Nephron progenitor cell (in vitro differentiated cells): Measurements from ENCODE around the gene PRICKLE1.
A peak's percentile ranks its signal among the peaks of the same experiment; 100 is the strongest.

Experiments
- DNase-seq: peaks from one replicate; pipeline ENCODE4 v3.0.0; 2021
- H3K27ac Mint-ChIP-seq: 2 replicates; pipeline ENCODE4 v1.8.0; 2021; ENCODE audit warnings: mild to moderate bottlenecking, moderate library complexity, mixed read lengths
- H3K27me3 Mint-ChIP-seq: 2 replicates; pipeline ENCODE4 v1.8.0; 2021; ENCODE audit warnings: mild to moderate bottlenecking, low read depth, mixed read lengths; ENCODE audit not compliant: poor library complexity
- H3K36me3 Mint-ChIP-seq: 2 replicates; pipeline ENCODE4 v1.8.0; 2021; ENCODE audit warnings: low read depth, mixed read lengths
- H3K4me1 Mint-ChIP-seq: 2 replicates; pipeline ENCODE4 v1.8.0; 2021; ENCODE audit warnings: mixed read lengths
- H3K4me3 Mint-ChIP-seq: 2 replicates; pipeline ENCODE4 v1.8.0; 2021; ENCODE audit warnings: mild to moderate bottlenecking, moderate library complexity, mixed read lengths
- H3K9me3 Mint-ChIP-seq: 2 replicates; pipeline ENCODE4 v1.8.0; 2021; ENCODE audit warnings: mild to moderate bottlenecking, moderate library complexity, mixed read lengths
- CTCF ChIP-seq: fragments of 200-600 bp; sonication (generic); IDR thresholded peaks from 2 replicates; pipeline ENCODE4 v1.5.0; 2021; ENCODE audit warnings: antibody characterized with exemption

The PRICKLE1 gene

DNA sequence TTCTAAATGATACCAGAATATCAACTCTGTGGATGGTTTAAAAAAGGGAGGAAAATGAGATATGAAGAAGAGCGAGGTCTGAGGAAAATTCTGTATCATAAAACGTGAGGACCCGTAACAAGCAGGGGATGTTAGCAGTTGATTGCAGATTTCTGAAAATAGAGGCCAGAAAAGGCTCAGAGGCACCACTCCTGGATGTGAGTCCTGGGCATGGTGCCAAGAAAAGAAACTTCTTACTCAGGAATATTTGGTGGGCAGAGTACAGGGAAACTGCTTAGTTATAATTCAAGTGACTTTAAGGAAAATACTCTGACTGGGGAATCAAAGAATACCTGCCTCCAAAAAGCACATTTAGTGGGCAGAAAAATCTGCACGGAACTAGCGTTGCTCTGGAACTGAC lies 85.5 kb downstream of the PRICKLE1 start:
- Mint-ChIP-seq H3K27ac (peak overlapping the region; percentile 94), H3K27me3 (no peaks in the 10 kb centered on the region)

GRCh38 chr12:42502682-42503081 lies 86.9 kb downstream of the PRICKLE1 start:
- TF ChIP-seq CTCF = no peak
- Mint-ChIP-seq H3K4me3 (no peak overlapping the region), H3K36me3 (peaks cover 16% of the 10 kb centered on the region), H3K27me3 (no peaks in the 10 kb centered on the region), H3K4me1 (peaks cover 34% of the 10 kb centered on the region), H3K27ac (no peak overlapping the region), H3K9me3 (no peaks in the 10 kb centered on the region)
- DNase-seq = no peak

More for the DNA sequence above, 85.5 kb downstream of the PRICKLE1 start:
- peaks cover 34% of the 10 kb centered on the region for H3K4me1 Mint-ChIP-seq
- no peaks in the 10 kb centered on the region for H3K9me3 Mint-ChIP-seq
- no peak overlapping the region for H3K4me3 Mint-ChIP-seq
- no peak for DNase-seq
- TF ChIP-seq CTCF = no peak
- H3K36me3 Mint-ChIP-seq = peaks cover 4% of the 10 kb centered on the region

DNA sequence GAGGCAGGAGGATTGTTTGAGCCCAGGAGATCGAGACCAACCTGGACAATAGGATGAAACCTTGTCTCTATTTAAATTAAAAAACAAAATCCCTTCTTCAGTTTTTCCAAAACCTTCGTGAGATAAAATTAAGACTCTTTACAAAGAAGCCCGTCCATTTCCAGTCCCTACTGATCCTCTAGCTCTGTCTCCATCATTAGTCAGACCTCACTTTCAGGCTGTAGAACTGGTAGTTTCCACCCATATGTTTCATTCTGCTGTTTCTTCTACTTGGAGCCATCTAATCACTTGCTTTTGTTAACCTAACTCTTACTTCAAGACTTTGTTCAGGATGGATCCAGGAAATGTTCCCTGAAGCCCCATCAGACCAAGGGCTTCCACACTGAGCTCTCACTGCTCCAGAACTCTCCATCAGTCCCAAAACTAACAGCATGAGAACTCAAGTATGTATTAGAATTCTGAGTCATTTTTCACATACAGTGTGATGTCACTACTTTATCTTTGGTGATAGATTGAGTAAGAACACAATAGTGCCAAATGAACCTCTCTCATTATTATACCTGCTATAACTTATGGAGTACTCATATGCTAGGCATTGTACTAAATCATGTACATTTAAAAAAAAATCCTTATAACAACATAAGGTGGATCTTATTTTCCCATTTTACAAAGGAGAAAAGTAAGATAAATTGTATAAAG lies 90.8 kb downstream of the PRICKLE1 start:
- DNase-seq = no peak
- Mint-ChIP-seq H3K9me3 (no peaks in the 10 kb centered on the region), H3K27ac (no peak overlapping the region), H3K4me3 (no peak overlapping the region), H3K36me3 (peaks cover 42% of the 10 kb centered on the region), H3K27me3 (no peaks in the 10 kb centered on the region), H3K4me1 (peaks cover 11% of the 10 kb centered on the region)
- TF ChIP-seq CTCF = no peak

- H3K27me3 Mint-ChIP-seq = no peaks in the 10 kb centered on the region
- H3K9me3 Mint-ChIP-seq = no peaks in the 10 kb centered on the region
- no peaks in the 10 kb centered on the region for H3K4me1 Mint-ChIP-seq
- no peak for DNase-seq
- no peak overlapping the region for H3K4me3 Mint-ChIP-seq
- peaks cover 47% of the 10 kb centered on the region for H3K36me3 Mint-ChIP-seq
- H3K27ac Mint-ChIP-seq = peak overlapping the region; percentile 71
- no peak for TF ChIP-seq CTCF
Observed at GRCh38 chr12:42496886-42497285, 92.7 kb downstream of the PRICKLE1 start.

DNA sequence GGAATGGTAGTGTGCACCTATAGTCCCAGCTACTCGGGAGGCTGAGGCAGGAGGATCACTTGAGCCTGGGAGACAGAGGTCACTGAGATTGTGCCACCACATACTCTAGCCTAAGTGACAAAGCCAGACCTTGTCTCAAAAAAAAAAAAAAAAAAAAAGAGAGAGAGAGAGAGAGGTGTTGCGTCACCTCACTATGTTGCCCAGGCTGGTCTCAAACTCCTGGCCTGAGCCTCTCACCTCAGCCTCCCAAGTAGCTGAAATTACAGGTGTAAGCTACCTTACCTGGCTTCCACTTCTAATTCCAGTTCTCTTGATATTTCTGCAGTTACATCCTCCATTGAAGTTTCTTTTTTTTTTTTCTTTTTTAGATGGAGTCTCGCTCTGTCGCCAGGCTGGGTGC lies 94.3 kb downstream of the PRICKLE1 start:
- H3K27me3 Mint-ChIP-seq = no peaks in the 10 kb centered on the region
- H3K9me3 Mint-ChIP-seq = no peaks in the 10 kb centered on the region
- H3K4me1 Mint-ChIP-seq = no peaks in the 10 kb centered on the region
- H3K27ac Mint-ChIP-seq = no peak overlapping the region
- TF ChIP-seq CTCF = no peak
- DNase-seq = no peak
- peaks cover 43% of the 10 kb centered on the region for H3K36me3 Mint-ChIP-seq
- no peak overlapping the region for H3K4me3 Mint-ChIP-seq

DNA sequence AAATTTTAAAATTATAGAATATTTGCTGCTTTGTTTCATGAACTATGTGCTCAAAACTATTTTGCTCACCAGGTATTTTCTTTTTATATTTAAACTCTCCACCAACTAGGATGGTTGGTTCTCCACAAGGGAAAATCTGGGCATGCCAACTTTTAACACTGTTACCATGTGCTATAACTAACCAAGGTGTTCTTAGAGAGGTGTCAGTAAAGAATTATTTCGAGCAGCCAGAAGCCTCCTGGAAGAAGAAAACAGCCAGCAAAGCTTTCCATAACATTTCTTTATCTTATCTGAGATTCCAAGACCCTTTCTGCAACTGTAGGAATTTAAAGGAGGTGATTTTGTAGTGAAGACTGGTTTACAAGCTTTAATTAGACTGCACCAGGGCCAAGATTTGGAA lies 97.3 kb downstream of the PRICKLE1 start:
- H3K4me1 Mint-ChIP-seq = peaks cover 15% of the 10 kb centered on the region
- H3K27ac Mint-ChIP-seq = no peak overlapping the region
- no peak overlapping the region for H3K4me3 Mint-ChIP-seq
- TF ChIP-seq CTCF = no peak
- DNase-seq = no peak
- no peaks in the 10 kb centered on the region for H3K27me3 Mint-ChIP-seq
- H3K9me3 Mint-ChIP-seq = no peaks in the 10 kb centered on the region
- peaks cover 28% of the 10 kb centered on the region for H3K36me3 Mint-ChIP-seq
